ENCODE measurements around the gene SIRT3.

- no peak for TF ChIP-seq CTCF (conservative IDR thresholded peaks at IDR 0.05 in 1 of 2, IDR thresholded peaks at IDR 0.05 in 1 of 2; ENCODE audit: extremely low read depth in 1 of 2, insufficient read depth in 1 of 2, low read depth in 1 of 2, low read length in 2 of 2)
- no peak for TF ChIP-seq EZH2 (IDR thresholded peaks at IDR 0.05; ENCODE audit: borderline replicate concordance, low read length)
Observed at GRCh38 chr11:272195-272930, 36.2 kb upstream of the SIRT3 start.
